Left colon (tissue), 2 donors: ENCODE results near the gene ARHGAP11B. TPM values are rescaled to one million over a fixed set of nuclear protein-coding genes. Genes with fewer than 3 reads are reported as not detected.
"Not testable (repeated sequence)": the region's sequence is repeated elsewhere in the genome, so short reads cannot be mapped to it uniquely, and the experiment has no call there.

Source experiments
- ATAC-seq: fragments of 200-7000 bp; cut with Tn5 transposase; one replicate; pipeline ENCODE4 v1.9.1; 2020; ENCODE audit warnings: mild to moderate bottlenecking, moderate library complexity
- DNase-seq, 2 donors: peaks; one replicate each; pipeline ENCODE4 v3.0.0-alpha.2; 2020
- intact Hi-C, 2 donors: fragments of 100-400 bp; cut with DNase I in 1 of 2; cut with micrococcal nuclease in 1 of 2; formaldehyde crosslinking; loops; one replicate each; pipeline versions ENCODE4 v1.11.2 to v1.14.0; 2022; cut with DNase I, micrococcal nuclease
- total RNA-seq, 2 donors: library from RNA; stranded (reverse); fragmentation: NEBNext Ultra II Directional; extraction: Animal tissue kit (Norgen Biotek cat#: 25700); gene quantifications; one replicate each; pipeline ENCODE4 v1.2.1, GENCODE V29; 2021
- donor health status: DM: no; HTN: no; CAD: no.
- donor health status: DM: yes; HTN: yes; CAD: no.

ARHGAP11B gene

GRCh38 chr15:30686651-30687050 is 60.7 kb downstream of the ARHGAP11B start:
- intact Hi-C loops, DNase-seq: not testable (repeated sequence)
- peak; percentile 69 for ATAC-seq

Other genes with a start within 250 kb of the ARHGAP11B start
- gene CHRFAM7A, start 232.6 kb upstream of the ARHGAP11B start, total RNA-seq: 1 to 10 TPM in 1 of 2 donors, under 1 TPM in 1; 0.85 to 2.0 TPM
- gene GOLGA8R, start 211.9 kb upstream of the ARHGAP11B start, total RNA-seq: 1 to 10 TPM; 1.2 to 1.6 TPM
- under 1 TPM in 1 of 2 donors, not detected in 1; 0.43 TPM for gene GOLGA8Q, start 74.1 kb upstream of the ARHGAP11B start, total RNA-seq
- gene GOLGA8H, start 22.1 kb upstream of the ARHGAP11B start, total RNA-seq: under 1 TPM in 1 of 2 donors, not detected in 1; 0.47 TPM